Caco-2 (cell line): ENCODE results near the gene C22orf31. TPM values are rescaled to one million over a fixed set of nuclear protein-coding genes. Genes with fewer than 3 reads are reported as not detected.

Experiments
- BruUV-seq: library from RNA; stranded (reverse); fragments of 400-500 nt; replicated peaks from 2 replicates; lab custom pipeline; 2021; lab: Mats Ljungman, UMichigan
- CTCF ChIA-PET: fragments of 300-600 bp; sonication (Branson Sonifier 250); formaldehyde crosslinking; loops from one replicate; lab custom pipeline; 2022; ENCODE audit warnings: antibody characterized with exemption; lab: Charles Lee
- POLR2A ChIA-PET: fragments of 300-600 bp; sonication (Branson Sonifier 250); formaldehyde crosslinking; loops from one replicate; lab custom pipeline; 2022; ENCODE audit warnings: antibody characterized with exemption; lab: Charles Lee
- DNase-seq, 2 experiments: peaks; one replicate each; pipeline versions ENCODE4 v3.0.0 to v3.0.0-alpha.2; 2020 to 2022
- H3K27me3 ChIP-seq: replicated peaks from 2 replicates; pipeline ENCODE4 v1.6.0; 2011; ENCODE audit warnings: low read length; ENCODE audit not compliant: control insufficient read depth, insufficient read depth
- H3K36me3 ChIP-seq: 2 replicates; pipeline ENCODE4 v1.5.1; 2011; ENCODE audit warnings: low read length; ENCODE audit not compliant: control insufficient read depth, insufficient read depth
- H3K4me1 ChIP-seq: fragments of 250-450 bp; sonication (Bioruptor Pico); 2 replicates; pipeline ENCODE4 v1.5.1; 2020; ENCODE audit warnings: mild to moderate bottlenecking
- H3K4me3 ChIP-seq: 2 replicates; pipeline ENCODE4 v1.5.1; 2011; ENCODE audit warnings: low read depth, mild to moderate bottlenecking, control low read depth, low read length
- H3K9me3 ChIP-seq: fragments of 250-450 bp; sonication (Bioruptor Pico); 2 replicates; pipeline ENCODE4 v1.5.1; 2020; ENCODE audit warnings: mild to moderate bottlenecking, moderate library complexity
- H3K27ac Mint-ChIP-seq: one replicate; pipeline ENCODE4 v1.8.0; 2022; ENCODE audit warnings: mixed read lengths; ENCODE audit not compliant: unreplicated experiment
- H3K27me3 Mint-ChIP-seq: one replicate; pipeline ENCODE4 v1.8.0; 2022; ENCODE audit warnings: mixed read lengths; ENCODE audit not compliant: insufficient read depth, unreplicated experiment
- H3K36me3 Mint-ChIP-seq: one replicate; pipeline ENCODE4 v1.8.0; 2022; ENCODE audit warnings: mild to moderate bottlenecking, mixed read lengths; ENCODE audit not compliant: insufficient read depth, unreplicated experiment
- H3K4me1 Mint-ChIP-seq: one replicate; pipeline ENCODE4 v1.8.0; 2022; ENCODE audit warnings: low read depth, mixed read lengths; ENCODE audit not compliant: unreplicated experiment
- H3K4me3 Mint-ChIP-seq: one replicate; pipeline ENCODE4 v1.8.0; 2022; ENCODE audit warnings: mild to moderate bottlenecking, moderate library complexity, mixed read lengths; ENCODE audit not compliant: unreplicated experiment
- H3K9me3 Mint-ChIP-seq: one replicate; pipeline ENCODE4 v1.8.0; 2022; ENCODE audit warnings: mixed read lengths; ENCODE audit not compliant: unreplicated experiment
- intact Hi-C: fragments of 100-400 bp; cut with micrococcal nuclease; formaldehyde crosslinking; loops from one replicate; pipeline ENCODE4 v1.10.0; 2022; ENCODE audit not compliant: unreplicated experiment
- total RNA-seq: library from RNA; stranded (reverse); gene quantifications from 2 replicates; pipeline ENCODE4 v1.2.3, GENCODE V29; 2022
- TF ChIP-seq, protein P1 (sequence below), 2 experiments: fragments of 200-600 bp in 1 of 2; IDR thresholded peaks; 1 replicate in 1 of 2; 2 replicates in 1 of 2; pipeline versions ENCODE4 v1.5.1 to v1.8.0; 2011 to 2022; ENCODE audit warnings: antibody characterized with exemption in 1 of 2, control low read depth in 1 of 2, inconsistent platforms in 1 of 2, low read depth in 1 of 2, low read length in 1 of 2, mild to moderate bottlenecking in 1 of 2, moderate library complexity in 1 of 2; ENCODE audit not compliant: insufficient read depth in 1 of 2, severe bottlenecking in 1 of 2, unreplicated experiment in 1 of 2

C22orf31 gene
- total RNA-seq, 1 experiment from 2014 or later, result not detected

DNA sequence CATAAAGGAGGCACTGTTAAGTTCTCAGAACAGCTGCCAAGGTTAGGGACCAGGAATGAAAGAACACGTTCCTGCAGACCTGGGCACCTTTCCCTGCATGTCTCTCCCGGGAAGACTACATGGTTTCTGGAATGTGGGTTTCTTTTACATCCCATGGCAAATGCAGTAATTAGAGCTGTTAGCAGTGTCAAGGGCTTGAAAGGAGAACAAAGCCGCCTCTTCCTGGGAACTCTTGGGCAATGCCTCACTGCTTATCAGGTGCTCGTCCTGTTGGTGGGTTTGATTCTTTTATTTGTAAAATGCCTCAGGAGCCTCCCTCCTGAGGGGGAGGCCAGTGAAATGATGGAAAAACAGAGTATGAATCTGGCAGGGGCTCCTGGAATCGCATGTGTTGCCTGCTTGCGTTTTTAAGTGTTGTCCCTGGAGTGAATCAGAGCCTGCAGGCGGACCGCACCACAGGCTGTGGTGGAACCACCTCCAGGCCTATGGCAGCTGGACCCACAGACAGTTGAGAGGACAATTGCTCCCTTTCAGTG lies 723 bp upstream of the C22orf31 start:
- Mint-ChIP-seq H3K4me3 (no peak overlapping the region), H3K36me3 (peaks cover 31% of the 10 kb centered on the region), H3K4me1 (peaks cover 23% of the 10 kb centered on the region), H3K9me3 (no peaks in the 10 kb centered on the region), H3K27ac (no peak overlapping the region), H3K27me3 (no peaks in the 10 kb centered on the region)
- Histone ChIP-seq H3K4me3 (no peak overlapping the region), H3K9me3 (no peaks in the 10 kb centered on the region), H3K4me1 (peaks cover 8% of the 10 kb centered on the region; the same call in 1 of the 2 replicates), H3K36me3 (no peaks in the 10 kb centered on the region), H3K27me3 (no peaks in the 10 kb centered on the region)
- ChIA-PET CTCF (no interaction called here), POLR2A (no interaction called here)
- no peak for DNase-seq
- BruUV-seq, result no TSS peak
- intact Hi-C loops, result no loop called here
- TF ChIP-seq, protein P1, sequence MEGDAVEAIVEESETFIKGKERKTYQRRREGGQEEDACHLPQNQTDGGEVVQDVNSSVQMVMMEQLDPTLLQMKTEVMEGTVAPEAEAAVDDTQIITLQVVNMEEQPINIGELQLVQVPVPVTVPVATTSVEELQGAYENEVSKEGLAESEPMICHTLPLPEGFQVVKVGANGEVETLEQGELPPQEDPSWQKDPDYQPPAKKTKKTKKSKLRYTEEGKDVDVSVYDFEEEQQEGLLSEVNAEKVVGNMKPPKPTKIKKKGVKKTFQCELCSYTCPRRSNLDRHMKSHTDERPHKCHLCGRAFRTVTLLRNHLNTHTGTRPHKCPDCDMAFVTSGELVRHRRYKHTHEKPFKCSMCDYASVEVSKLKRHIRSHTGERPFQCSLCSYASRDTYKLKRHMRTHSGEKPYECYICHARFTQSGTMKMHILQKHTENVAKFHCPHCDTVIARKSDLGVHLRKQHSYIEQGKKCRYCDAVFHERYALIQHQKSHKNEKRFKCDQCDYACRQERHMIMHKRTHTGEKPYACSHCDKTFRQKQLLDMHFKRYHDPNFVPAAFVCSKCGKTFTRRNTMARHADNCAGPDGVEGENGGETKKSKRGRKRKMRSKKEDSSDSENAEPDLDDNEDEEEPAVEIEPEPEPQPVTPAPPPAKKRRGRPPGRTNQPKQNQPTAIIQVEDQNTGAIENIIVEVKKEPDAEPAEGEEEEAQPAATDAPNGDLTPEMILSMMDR (IDR thresholded peaks at IDR 0.05; ENCODE audit: insufficient read depth in 1 of 2, low read depth in 1 of 2, low read length in 1 of 2, severe bottlenecking in 1 of 2, unreplicated experiment in 1 of 2), result no peak

DNA sequence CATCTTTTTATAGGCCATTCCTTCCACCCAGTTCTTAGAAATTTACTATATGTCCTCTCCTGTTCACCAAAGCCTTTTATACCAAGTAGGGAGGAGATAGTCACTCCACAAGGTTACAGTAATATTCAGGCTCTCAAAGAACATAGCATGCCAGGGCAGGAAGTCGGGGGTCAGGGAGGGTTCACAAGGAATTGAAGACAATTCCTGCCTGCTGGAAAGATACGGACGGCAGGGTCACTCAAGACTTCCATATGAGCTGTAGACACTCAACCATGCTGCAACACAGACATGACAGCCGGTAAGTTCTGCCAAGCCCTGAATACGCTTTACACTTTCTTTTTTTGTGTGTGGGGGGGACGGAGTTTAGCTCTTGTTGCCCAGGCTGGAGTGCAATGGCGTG lies 700 bp downstream of the C22orf31 start:
- intact Hi-C loops, result no loop called here
- POLR2A ChIA-PET, result no interaction called here
- TF ChIP-seq, protein P1 (IDR thresholded peaks at IDR 0.05; ENCODE audit: insufficient read depth in 1 of 2, low read depth in 1 of 2, low read length in 1 of 2, severe bottlenecking in 1 of 2, unreplicated experiment in 1 of 2), result no peak
- H3K27me3 Mint-ChIP-seq, result no peaks in the 10 kb centered on the region
- DNase-seq, result no peak
- peak overlapping the region; percentile 49 for H3K27ac Mint-ChIP-seq
- H3K4me1 Mint-ChIP-seq, result peaks cover 20% of the 10 kb centered on the region
- no peaks in the 10 kb centered on the region for H3K9me3 Mint-ChIP-seq
- BruUV-seq, result no TSS peak
- Histone ChIP-seq H3K4me1 (peaks cover 6% of the 10 kb centered on the region; the same call in 1 of the 2 replicates), H3K36me3 (no peaks in the 10 kb centered on the region), H3K9me3 (no peaks in the 10 kb centered on the region), H3K4me3 (no peak overlapping the region), H3K27me3 (no peaks in the 10 kb centered on the region)
- CTCF ChIA-PET, result no interaction called here
- H3K4me3 Mint-ChIP-seq, result no peak overlapping the region
- peaks cover 31% of the 10 kb centered on the region for H3K36me3 Mint-ChIP-seq

DNA sequence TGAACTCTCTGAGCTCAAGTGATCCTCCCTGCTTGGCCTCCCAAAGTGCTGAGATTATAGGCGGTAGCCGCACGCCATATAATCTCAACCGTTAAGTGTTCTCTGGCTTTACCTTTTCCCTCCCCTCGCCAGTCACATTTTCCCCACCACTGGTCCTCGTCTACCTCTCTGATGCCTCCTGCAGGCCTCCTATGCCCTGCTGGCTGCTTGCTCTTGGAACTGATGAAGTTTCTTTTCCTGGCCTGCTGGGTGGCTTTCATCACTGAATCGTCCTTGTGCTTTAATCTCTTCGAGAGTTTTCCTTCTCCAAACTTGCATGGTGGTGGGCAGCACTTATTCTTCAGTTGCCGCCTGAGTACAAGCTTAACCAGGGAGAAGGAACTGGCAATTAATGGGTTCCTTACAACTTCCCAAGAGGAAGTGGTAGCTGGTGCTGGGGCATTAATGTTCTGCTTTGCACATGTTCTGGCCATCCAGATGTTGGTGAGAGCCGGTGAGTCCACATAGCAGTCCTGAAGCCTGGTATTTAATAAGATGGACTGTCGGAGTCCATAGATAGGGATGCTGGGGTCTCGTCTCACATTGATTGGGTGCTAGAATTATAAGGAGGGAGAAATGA lies 1.3 kb downstream of the C22orf31 start:
- Histone ChIP-seq H3K4me3 (no peak overlapping the region), H3K27me3 (no peaks in the 10 kb centered on the region), H3K4me1 (0 out of 2 replicates have a peak, but pooled peaks cover under 1% of the 10 kb centered on the region), H3K36me3 (no peaks in the 10 kb centered on the region), H3K9me3 (no peaks in the 10 kb centered on the region)
- intact Hi-C loops, result no loop called here
- H3K36me3 Mint-ChIP-seq, result peaks cover 37% of the 10 kb centered on the region
- peaks cover 15% of the 10 kb centered on the region for H3K4me1 Mint-ChIP-seq
- CTCF ChIA-PET, result interaction anchor here (0.7 kb wide), 1 partner anchor 286 kb away, joined by 4 read pairs; no protein-coding TSS in a partner anchor
- no TSS peak for BruUV-seq
- no peak overlapping the region for H3K4me3 Mint-ChIP-seq
- TF ChIP-seq, protein P1 (IDR thresholded peaks at IDR 0.05; ENCODE audit: insufficient read depth in 1 of 2, low read depth in 1 of 2, low read length in 1 of 2, severe bottlenecking in 1 of 2, unreplicated experiment in 1 of 2), result no peak
- no peaks in the 10 kb centered on the region for H3K27me3 Mint-ChIP-seq
- no peaks in the 10 kb centered on the region for H3K9me3 Mint-ChIP-seq
- POLR2A ChIA-PET, result no interaction called here
- DNase-seq, result no peak
- H3K27ac Mint-ChIP-seq, result no peak overlapping the region
